HEK293 (cell line): ENCODE measurements around the gene UST.
"Not testable (repeated sequence)": the region's sequence is repeated elsewhere in the genome, so short reads cannot be mapped to it uniquely, and the experiment has no call there.

Experiments
- CTCF ChIA-PET: fragments of 350-600 bp; formaldehyde crosslinking; extraction: SDS; loops from one replicate; lab custom pipeline; 2021; ENCODE audit warnings: antibody characterized with exemption; lab: Yijun Ruan, JAX
- POLR2A ChIA-PET: fragments of 300-600 bp; formaldehyde crosslinking; extraction: SDS; loops from one replicate; lab custom pipeline; 2020; ENCODE audit warnings: antibody characterized with exemption, inconsistent platforms; lab: Yijun Ruan, JAX
- H3K27ac ChIP-seq: fragments of 200-500 bp; sonication (Bioruptor generic); 2 replicates; pipeline ENCODE4 v1.5.1; 2014; ENCODE audit warnings: low read depth, low read length, control low read depth, inconsistent platforms; ENCODE audit errors: extremely low read depth
- H3K36me3 ChIP-seq, 2 experiments: fragments of 200-500 bp in 1 of 2; sonication (Bioruptor generic) in 1 of 2; 1 replicate in 1 of 2; 2 replicates in 1 of 2; pipeline ENCODE4 v1.5.1; 2014 to 2017; ENCODE audit warnings: inconsistent platforms in 2 of 2, low read length in 2 of 2; ENCODE audit not compliant: control insufficient read depth in 2 of 2, insufficient read depth in 1 of 2
- H3K4me1 ChIP-seq: fragments of 200-500 bp; sonication (Bioruptor generic); 2 replicates; pipeline ENCODE4 v1.5.1; 2014; ENCODE audit warnings: mild to moderate bottlenecking, low read length, inconsistent platforms; ENCODE audit not compliant: control insufficient read depth, insufficient read depth
- H3K4me3 ChIP-seq: 2 replicates; pipeline ENCODE4 v1.5.1; 2011; ENCODE audit warnings: low read depth, mild to moderate bottlenecking, control low read depth, low read length, moderate library complexity
- H3K9me3 ChIP-seq: fragments of 200-500 bp; sonication (Bioruptor generic); 2 replicates; pipeline ENCODE4 v1.5.1; 2014; ENCODE audit warnings: low read depth, low read length, inconsistent platforms; ENCODE audit not compliant: control insufficient read depth, insufficient read depth
- KLF16 ChIP-seq: fragments of 450-650 bp; formaldehyde crosslinking; IDR thresholded peaks from 2 replicates; pipeline ENCODE4 v1.5.1; 2017; ENCODE audit warnings: missing biosample characterization, missing genetic modification characterization
- YY1 ChIP-seq: fragments of 450-650 bp; formaldehyde crosslinking; IDR thresholded peaks from 2 replicates; pipeline ENCODE4 v1.5.1; 2018; ENCODE audit warnings: missing biosample characterization, missing genetic modification characterization
- ZNF112 ChIP-seq: fragments of 450-650 bp; formaldehyde crosslinking; IDR thresholded peaks from 2 replicates; pipeline ENCODE4 v1.5.0; 2017; ENCODE audit warnings: missing biosample characterization, missing genetic modification characterization
- ZNF114 ChIP-seq: fragments of 450-650 bp; formaldehyde crosslinking; IDR thresholded peaks from 2 replicates; pipeline ENCODE4 v1.5.0; 2017; ENCODE audit warnings: missing biosample characterization, missing genetic modification characterization
- ZNF146 ChIP-seq: fragments of 450-650 bp; formaldehyde crosslinking; IDR thresholded peaks from 2 replicates; pipeline ENCODE4 v1.5.1; 2016; ENCODE audit warnings: missing biosample characterization, missing genetic modification characterization
- ZNF157 ChIP-seq: fragments of 450-650 bp; formaldehyde crosslinking; IDR thresholded peaks from 2 replicates; pipeline ENCODE4 v1.5.1; 2016; ENCODE audit warnings: missing biosample characterization, missing genetic modification characterization
- ZNF280D ChIP-seq: fragments of 450-650 bp; formaldehyde crosslinking; IDR thresholded peaks from 2 replicates; pipeline ENCODE4 v1.5.1; 2016; ENCODE audit warnings: missing biosample characterization, missing genetic modification characterization
- ZNF416 ChIP-seq: fragments of 450-650 bp; formaldehyde crosslinking; IDR thresholded peaks from 2 replicates; pipeline ENCODE4 v1.5.1; 2016; ENCODE audit warnings: missing biosample characterization, missing genetic modification characterization
- ZNF654 ChIP-seq: fragments of 450-650 bp; formaldehyde crosslinking; IDR thresholded peaks from 2 replicates; pipeline ENCODE4 v1.5.1; 2016; ENCODE audit warnings: low read depth, missing biosample characterization, missing genetic modification characterization
- ZNF664 ChIP-seq: fragments of 450-650 bp; formaldehyde crosslinking; IDR thresholded peaks from 2 replicates; pipeline ENCODE4 v1.5.1; 2016; ENCODE audit warnings: missing biosample characterization, missing genetic modification characterization
- ZNF692 ChIP-seq: fragments of 450-650 bp; formaldehyde crosslinking; IDR thresholded peaks from 2 replicates; pipeline ENCODE4 v1.5.1; 2016; ENCODE audit warnings: missing biosample characterization, missing genetic modification characterization
- ZSCAN18 ChIP-seq: fragments of 450-650 bp; formaldehyde crosslinking; IDR thresholded peaks from 2 replicates; pipeline ENCODE4 v1.5.1; 2016; ENCODE audit warnings: missing biosample characterization, missing genetic modification characterization
- TF ChIP-seq, protein P1 (sequence below): fragments of 450-650 bp; formaldehyde crosslinking; IDR thresholded peaks from 2 replicates; pipeline ENCODE4 v1.5.1; 2016; ENCODE audit warnings: missing biosample characterization, missing genetic modification characterization
- TF ChIP-seq, protein P2 (sequence below): fragments of 450-650 bp; formaldehyde crosslinking; IDR thresholded peaks from 2 replicates; pipeline ENCODE4 v1.5.1; 2016; ENCODE audit warnings: missing biosample characterization, missing genetic modification characterization
- TF ChIP-seq, protein P3 (sequence below): fragments of 450-650 bp; IDR thresholded peaks from 2 replicates; pipeline ENCODE4 v1.5.1; 2018; ENCODE audit warnings: missing biosample characterization, mild to moderate bottlenecking, missing genetic modification characterization
- TF ChIP-seq, protein P4 (sequence below): fragments of 450-650 bp; formaldehyde crosslinking; IDR thresholded peaks from 2 replicates; pipeline ENCODE4 v1.5.1; 2016; ENCODE audit warnings: missing biosample characterization, missing genetic modification characterization, borderline replicate concordance

The UST gene

GRCh38 chr6:149004664-149005063, 257.8 kb downstream of the UST start (continued):
- TF ChIP-seq ZNF114 (no peak), ZNF416 (no peak), ZNF654 (tag by site-specific recombination) (no peak), ZNF157 (tag by site-specific recombination) (no peak)

DNA sequence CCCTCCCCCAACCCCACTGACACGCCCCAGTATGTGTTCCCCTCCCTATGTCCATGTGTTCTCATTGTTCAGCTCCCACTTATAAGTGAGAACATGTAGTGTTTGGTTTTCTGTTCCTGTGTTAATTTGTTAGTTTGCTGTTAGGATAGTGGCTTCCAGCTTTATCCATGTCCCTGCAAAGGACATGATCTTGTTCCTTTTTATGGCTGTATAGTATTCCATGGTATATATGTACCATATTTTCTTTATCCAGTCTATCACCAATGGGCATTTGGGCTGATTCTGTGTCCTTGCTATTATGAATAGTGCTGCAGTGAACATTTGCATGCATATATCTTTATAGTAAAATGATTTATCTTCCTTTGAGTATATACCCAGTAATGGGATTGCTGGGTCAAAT, 259.4 kb downstream of the UST start:
- H3K9me3 ChIP-seq, H3K4me3 ChIP-seq, H3K4me1 ChIP-seq, H3K27ac ChIP-seq, H3K36me3 ChIP-seq, POLR2A ChIA-PET: not testable (repeated sequence)
- CTCF ChIA-PET = interaction anchor here (0.6 to 2.6 kb wide), 3 partner anchors 22 to 255 kb away, joined by 3 to 8 read pairs (median 3); no protein-coding TSS in a partner anchor
- TF ChIP-seq ZNF280D (tag by site-specific recombination) (peak; percentile 69; the same call in 1 of the 2 replicates), ZNF146 (tag by site-specific recombination) (peak; percentile 88)
- TF ChIP-seq, protein P1, sequence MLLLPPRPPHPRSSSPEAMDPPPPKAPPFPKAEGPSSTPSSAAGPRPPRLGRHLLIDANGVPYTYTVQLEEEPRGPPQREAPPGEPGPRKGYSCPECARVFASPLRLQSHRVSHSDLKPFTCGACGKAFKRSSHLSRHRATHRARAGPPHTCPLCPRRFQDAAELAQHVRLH (tag by site-specific recombination) = peak; percentile 76

DNA sequence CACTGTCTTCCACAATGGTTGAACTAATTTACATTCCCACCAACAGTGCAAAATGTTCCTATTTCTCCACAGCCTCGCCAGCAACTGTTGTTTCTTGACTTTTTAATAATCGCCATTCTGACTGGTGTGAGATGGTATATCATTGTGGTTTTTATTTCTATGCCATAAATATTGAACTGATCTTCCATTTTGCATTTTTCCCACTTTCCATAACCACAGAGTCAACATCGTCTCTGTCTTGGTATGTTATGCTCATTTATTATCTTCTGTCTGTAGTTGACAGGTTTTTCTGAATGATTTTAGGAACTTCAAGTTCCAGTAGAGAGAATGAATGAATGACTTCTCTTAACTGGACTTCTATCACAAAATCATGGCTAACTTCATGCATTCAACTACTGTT, 259.8 kb downstream of the UST start:
- H3K27ac ChIP-seq = no peak overlapping the region
- H3K4me1 ChIP-seq = no peaks in the 10 kb centered on the region
- H3K4me3 ChIP-seq = no peak overlapping the region
- POLR2A ChIA-PET = no interaction called here
- CTCF ChIA-PET = interaction anchor here (2.6 kb wide), 1 partner anchor 22 kb away, joined by 8 read pairs; no protein-coding TSS in a partner anchor
- H3K9me3 ChIP-seq = no peaks in the 10 kb centered on the region
- H3K36me3 ChIP-seq = no peaks in the 10 kb centered on the region
- TF ChIP-seq, protein P2, sequence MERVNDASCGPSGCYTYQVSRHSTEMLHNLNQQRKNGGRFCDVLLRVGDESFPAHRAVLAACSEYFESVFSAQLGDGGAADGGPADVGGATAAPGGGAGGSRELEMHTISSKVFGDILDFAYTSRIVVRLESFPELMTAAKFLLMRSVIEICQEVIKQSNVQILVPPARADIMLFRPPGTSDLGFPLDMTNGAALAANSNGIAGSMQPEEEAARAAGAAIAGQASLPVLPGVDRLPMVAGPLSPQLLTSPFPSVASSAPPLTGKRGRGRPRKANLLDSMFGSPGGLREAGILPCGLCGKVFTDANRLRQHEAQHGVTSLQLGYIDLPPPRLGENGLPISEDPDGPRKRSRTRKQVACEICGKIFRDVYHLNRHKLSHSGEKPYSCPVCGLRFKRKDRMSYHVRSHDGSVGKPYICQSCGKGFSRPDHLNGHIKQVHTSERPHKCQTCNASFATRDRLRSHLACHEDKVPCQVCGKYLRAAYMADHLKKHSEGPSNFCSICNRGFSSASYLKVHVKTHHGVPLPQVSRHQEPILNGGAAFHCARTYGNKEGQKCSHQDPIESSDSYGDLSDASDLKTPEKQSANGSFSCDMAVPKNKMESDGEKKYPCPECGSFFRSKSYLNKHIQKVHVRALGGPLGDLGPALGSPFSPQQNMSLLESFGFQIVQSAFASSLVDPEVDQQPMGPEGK (tag by site-specific recombination) = no peak
- TF ChIP-seq ZNF112 (tag by site-specific recombination) (no peak), ZNF114 (no peak), YY1 (tag by site-specific recombination) (no peak), ZNF692 (tag by site-specific recombination) (no peak), ZNF664 (tag by site-specific recombination) (no peak), KLF16 (tag by site-specific recombination) (no peak), ZSCAN18 (tag by site-specific recombination) (no peak)
- TF ChIP-seq, protein P3, sequence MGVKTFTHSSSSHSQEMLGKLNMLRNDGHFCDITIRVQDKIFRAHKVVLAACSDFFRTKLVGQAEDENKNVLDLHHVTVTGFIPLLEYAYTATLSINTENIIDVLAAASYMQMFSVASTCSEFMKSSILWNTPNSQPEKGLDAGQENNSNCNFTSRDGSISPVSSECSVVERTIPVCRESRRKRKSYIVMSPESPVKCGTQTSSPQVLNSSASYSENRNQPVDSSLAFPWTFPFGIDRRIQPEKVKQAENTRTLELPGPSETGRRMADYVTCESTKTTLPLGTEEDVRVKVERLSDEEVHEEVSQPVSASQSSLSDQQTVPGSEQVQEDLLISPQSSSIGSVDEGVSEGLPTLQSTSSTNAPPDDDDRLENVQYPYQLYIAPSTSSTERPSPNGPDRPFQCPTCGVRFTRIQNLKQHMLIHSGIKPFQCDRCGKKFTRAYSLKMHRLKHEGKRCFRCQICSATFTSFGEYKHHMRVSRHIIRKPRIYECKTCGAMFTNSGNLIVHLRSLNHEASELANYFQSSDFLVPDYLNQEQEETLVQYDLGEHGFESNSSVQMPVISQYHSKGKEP (tag by site-specific recombination) = no peak
- TF ChIP-seq, protein P1 (tag by site-specific recombination) = no peak
- TF ChIP-seq, protein P4, sequence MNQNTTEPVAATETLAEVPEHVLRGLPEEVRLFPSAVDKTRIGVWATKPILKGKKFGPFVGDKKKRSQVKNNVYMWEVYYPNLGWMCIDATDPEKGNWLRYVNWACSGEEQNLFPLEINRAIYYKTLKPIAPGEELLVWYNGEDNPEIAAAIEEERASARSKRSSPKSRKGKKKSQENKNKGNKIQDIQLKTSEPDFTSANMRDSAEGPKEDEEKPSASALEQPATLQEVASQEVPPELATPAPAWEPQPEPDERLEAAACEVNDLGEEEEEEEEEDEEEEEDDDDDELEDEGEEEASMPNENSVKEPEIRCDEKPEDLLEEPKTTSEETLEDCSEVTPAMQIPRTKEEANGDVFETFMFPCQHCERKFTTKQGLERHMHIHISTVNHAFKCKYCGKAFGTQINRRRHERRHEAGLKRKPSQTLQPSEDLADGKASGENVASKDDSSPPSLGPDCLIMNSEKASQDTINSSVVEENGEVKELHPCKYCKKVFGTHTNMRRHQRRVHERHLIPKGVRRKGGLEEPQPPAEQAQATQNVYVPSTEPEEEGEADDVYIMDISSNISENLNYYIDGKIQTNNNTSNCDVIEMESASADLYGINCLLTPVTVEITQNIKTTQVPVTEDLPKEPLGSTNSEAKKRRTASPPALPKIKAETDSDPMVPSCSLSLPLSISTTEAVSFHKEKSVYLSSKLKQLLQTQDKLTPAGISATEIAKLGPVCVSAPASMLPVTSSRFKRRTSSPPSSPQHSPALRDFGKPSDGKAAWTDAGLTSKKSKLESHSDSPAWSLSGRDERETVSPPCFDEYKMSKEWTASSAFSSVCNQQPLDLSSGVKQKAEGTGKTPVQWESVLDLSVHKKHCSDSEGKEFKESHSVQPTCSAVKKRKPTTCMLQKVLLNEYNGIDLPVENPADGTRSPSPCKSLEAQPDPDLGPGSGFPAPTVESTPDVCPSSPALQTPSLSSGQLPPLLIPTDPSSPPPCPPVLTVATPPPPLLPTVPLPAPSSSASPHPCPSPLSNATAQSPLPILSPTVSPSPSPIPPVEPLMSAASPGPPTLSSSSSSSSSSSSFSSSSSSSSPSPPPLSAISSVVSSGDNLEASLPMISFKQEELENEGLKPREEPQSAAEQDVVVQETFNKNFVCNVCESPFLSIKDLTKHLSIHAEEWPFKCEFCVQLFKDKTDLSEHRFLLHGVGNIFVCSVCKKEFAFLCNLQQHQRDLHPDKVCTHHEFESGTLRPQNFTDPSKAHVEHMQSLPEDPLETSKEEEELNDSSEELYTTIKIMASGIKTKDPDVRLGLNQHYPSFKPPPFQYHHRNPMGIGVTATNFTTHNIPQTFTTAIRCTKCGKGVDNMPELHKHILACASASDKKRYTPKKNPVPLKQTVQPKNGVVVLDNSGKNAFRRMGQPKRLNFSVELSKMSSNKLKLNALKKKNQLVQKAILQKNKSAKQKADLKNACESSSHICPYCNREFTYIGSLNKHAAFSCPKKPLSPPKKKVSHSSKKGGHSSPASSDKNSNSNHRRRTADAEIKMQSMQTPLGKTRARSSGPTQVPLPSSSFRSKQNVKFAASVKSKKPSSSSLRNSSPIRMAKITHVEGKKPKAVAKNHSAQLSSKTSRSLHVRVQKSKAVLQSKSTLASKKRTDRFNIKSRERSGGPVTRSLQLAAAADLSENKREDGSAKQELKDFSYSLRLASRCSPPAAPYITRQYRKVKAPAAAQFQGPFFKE (tag by site-specific recombination) = no peak
